Gastroesophageal sphincter (tissue), 4 donors: Measurements from ENCODE around the gene PNMT. TPM values are rescaled to one million over a fixed set of nuclear protein-coding genes. Genes with fewer than 3 reads are reported as not detected.

ENCODE experiments used
- ATAC-seq: fragments of 150-250 bp; one replicate; pipeline ENCODE4 v1.9.1; 2016; ENCODE audit warnings: mild to moderate bottlenecking, moderate library complexity
- H3K27ac ChIP-seq, 4 donors: fragments of 200-600 bp; sonication (generic) in 3 of 4; 1 replicate in 3 of 4; 2 replicates in 1 of 4; pipeline ENCODE4 v1.5.1; 2016 to 2019
- H3K27me3 ChIP-seq: fragments of 200-600 bp; sonication (generic); one replicate; pipeline ENCODE4 v1.5.1; 2019
- H3K36me3 ChIP-seq, 2 donors: fragments of 200-600 bp; sonication (generic); one replicate each; pipeline ENCODE4 v1.5.1; 2019; ENCODE audit warnings: control low read depth in 1 of 2
- H3K4me1 ChIP-seq, 3 donors: fragments of 200-600 bp; sonication (generic); 1 replicate in 2 of 3; 2 replicates in 1 of 3; pipeline ENCODE4 v1.5.1; 2016 to 2019; ENCODE audit warnings: control low read depth in 2 of 3
- H3K4me3 ChIP-seq, 2 donors: fragments of 200-600 bp; sonication (generic); one replicate each; pipeline ENCODE4 v1.5.1; 2019; ENCODE audit warnings: mild to moderate bottlenecking in 1 of 2, moderate library complexity in 1 of 2
- H3K9me3 ChIP-seq, 3 donors: fragments of 200-600 bp; sonication (generic); one replicate each; pipeline ENCODE4 v1.5.1; 2017 to 2019; ENCODE audit warnings: control low read depth in 2 of 3
- EP300 ChIP-seq: sonication (generic); formaldehyde crosslinking; IDR thresholded peaks from one replicate; pipeline ENCODE4 v1.6.1; 2017; ENCODE audit warnings: antibody characterized with exemption, mild to moderate bottlenecking
- POLR2A ChIP-seq, 2 donors: fragments of 450-650 bp; IDR thresholded peaks; one replicate each; pipeline ENCODE4 v1.6.1; 2017; ENCODE audit warnings: antibody characterized with exemption in 2 of 2, mild to moderate bottlenecking in 2 of 2, moderate library complexity in 1 of 2
- POLR2AphosphoS5 ChIP-seq: sonication (generic); formaldehyde crosslinking; IDR thresholded peaks from one replicate; pipeline ENCODE4 v1.6.1; 2017; ENCODE audit warnings: antibody characterized with exemption
- WGBS, 2 donors: methylation state at CpG; one replicate each; pipeline ENCODE4 v1.1.5; 2018; ENCODE audit warnings: low coverage in 1 of 2; 5-methylcytosine and 5-hydroxymethylcytosine counted together
- total RNA-seq, 4 donors: library from RNA; depleted of rRNA; stranded (reverse); fragments of >200 nt; gene quantifications; one replicate each; pipeline ENCODE4 v1.1.0, GENCODE V29; 2016
- TF ChIP-seq, protein P1 (sequence below), 4 experiments: fragments of 200-600 bp in 2 of 4; fragments of 450-650 bp in 2 of 4; sonication (generic) in 1 of 4; IDR thresholded peaks; one replicate each; pipeline ENCODE4 v1.5.1; 2017 to 2019; ENCODE audit warnings: antibody characterized with exemption in 4 of 4, mild to moderate bottlenecking in 2 of 4, moderate library complexity in 2 of 4

The PNMT gene
- total RNA-seq, 4 donors from 2014 or later, result 6.7 to 11.7 (median 7.5) TPM

DNA sequence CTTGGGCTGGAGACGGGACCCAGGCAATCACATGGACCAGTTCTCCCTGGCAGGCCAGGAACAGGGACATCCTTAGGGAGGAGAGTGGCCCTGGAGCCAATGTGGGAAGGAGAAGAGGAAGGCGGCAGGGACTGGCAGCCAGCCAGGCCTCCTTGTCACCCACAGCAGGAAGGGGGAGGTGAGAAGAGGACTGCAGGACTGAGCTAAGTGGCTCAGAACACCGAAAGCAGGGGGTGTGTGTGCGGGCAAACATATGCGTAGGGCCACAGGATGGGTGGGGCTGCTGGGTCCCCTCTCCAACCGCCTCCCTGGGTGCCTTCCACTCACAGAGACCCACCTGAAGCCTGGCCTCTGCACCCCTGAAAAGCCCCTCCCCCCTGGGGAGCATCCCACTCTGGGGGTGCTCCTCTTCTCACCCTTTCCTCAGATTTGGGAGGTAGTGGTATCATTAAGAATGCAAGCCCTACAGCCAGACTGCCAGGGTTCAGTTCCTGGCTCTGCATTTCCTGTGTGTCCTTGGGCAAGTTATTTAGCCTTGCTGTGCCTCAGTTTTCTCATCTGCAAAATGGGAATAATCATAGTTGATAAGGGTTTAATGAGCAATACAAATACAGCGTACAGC is 8.1 kb downstream of the PNMT start:
- Histone ChIP-seq H3K36me3 (peaks cover 0 to 28% of the 10 kb centered on the region in 2 donors), H3K4me1 (peaks cover 0 to 46% (median 17%) of the 10 kb centered on the region in 3 donors), H3K27ac (peak overlapping the region in 1 of 4 donors; percentile 5), H3K4me3 (no peak overlapping the region), H3K9me3 (no peaks in the 10 kb centered on the region), H3K27me3 (peaks cover 7% of the 10 kb centered on the region)
- TF ChIP-seq POLR2AphosphoS5 (no peak), EP300 (no peak), POLR2A (IDR thresholded peaks at IDR 0.05) (no peak)
- TF ChIP-seq, protein P1, sequence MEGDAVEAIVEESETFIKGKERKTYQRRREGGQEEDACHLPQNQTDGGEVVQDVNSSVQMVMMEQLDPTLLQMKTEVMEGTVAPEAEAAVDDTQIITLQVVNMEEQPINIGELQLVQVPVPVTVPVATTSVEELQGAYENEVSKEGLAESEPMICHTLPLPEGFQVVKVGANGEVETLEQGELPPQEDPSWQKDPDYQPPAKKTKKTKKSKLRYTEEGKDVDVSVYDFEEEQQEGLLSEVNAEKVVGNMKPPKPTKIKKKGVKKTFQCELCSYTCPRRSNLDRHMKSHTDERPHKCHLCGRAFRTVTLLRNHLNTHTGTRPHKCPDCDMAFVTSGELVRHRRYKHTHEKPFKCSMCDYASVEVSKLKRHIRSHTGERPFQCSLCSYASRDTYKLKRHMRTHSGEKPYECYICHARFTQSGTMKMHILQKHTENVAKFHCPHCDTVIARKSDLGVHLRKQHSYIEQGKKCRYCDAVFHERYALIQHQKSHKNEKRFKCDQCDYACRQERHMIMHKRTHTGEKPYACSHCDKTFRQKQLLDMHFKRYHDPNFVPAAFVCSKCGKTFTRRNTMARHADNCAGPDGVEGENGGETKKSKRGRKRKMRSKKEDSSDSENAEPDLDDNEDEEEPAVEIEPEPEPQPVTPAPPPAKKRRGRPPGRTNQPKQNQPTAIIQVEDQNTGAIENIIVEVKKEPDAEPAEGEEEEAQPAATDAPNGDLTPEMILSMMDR (IDR thresholded peaks at IDR 0.05), result no peak
- WGBS, 2 donors, result 70% methylated on average over 2 of the region's 7 CpGs; no CpG with 5 or more reads in 1 of the 2 donors
- peak; percentile 14 for ATAC-seq

DNA sequence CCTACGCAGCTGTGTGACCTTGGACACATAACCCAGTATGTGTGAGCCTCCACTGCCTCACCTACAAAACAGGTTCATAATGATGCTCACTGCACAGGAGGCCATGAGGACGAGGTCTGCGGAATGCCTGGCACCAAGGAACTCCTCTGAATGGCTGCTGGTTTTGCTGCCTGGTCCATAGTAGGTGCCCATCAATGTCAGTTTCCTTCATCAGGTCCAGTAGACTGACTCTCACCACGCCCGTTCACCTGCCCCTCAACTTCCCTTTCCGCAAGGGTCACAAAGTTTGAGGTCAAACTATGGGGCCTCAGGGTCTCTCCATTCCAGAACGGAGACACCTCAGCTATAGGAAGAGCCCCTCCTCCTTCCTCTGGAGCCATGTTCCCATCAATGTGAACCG is 8.8 kb downstream of the PNMT start:
- no peaks in the 10 kb centered on the region for H3K9me3 ChIP-seq
- H3K36me3 ChIP-seq, result peaks cover 0 to 33% of the 10 kb centered on the region in 2 donors
- no peak for ATAC-seq
- H3K27ac ChIP-seq, result peak overlapping the region in 3 of 4 donors; percentile 55 to 75 (median 70)
- 46 to 100% methylated on average over 2 to 5 of the region's 8 CpGs for WGBS, 2 donors
- H3K4me1 ChIP-seq, result peaks cover 0 to 38% (median 17%) of the 10 kb centered on the region in 3 donors
- no peaks in the 10 kb centered on the region for H3K27me3 ChIP-seq
- TF ChIP-seq POLR2A (IDR thresholded peaks at IDR 0.05) (no peak), EP300 (no peak), POLR2AphosphoS5 (no peak)
- TF ChIP-seq, protein P1 (IDR thresholded peaks at IDR 0.05), result no peak
- no peak overlapping the region for H3K4me3 ChIP-seq

DNA sequence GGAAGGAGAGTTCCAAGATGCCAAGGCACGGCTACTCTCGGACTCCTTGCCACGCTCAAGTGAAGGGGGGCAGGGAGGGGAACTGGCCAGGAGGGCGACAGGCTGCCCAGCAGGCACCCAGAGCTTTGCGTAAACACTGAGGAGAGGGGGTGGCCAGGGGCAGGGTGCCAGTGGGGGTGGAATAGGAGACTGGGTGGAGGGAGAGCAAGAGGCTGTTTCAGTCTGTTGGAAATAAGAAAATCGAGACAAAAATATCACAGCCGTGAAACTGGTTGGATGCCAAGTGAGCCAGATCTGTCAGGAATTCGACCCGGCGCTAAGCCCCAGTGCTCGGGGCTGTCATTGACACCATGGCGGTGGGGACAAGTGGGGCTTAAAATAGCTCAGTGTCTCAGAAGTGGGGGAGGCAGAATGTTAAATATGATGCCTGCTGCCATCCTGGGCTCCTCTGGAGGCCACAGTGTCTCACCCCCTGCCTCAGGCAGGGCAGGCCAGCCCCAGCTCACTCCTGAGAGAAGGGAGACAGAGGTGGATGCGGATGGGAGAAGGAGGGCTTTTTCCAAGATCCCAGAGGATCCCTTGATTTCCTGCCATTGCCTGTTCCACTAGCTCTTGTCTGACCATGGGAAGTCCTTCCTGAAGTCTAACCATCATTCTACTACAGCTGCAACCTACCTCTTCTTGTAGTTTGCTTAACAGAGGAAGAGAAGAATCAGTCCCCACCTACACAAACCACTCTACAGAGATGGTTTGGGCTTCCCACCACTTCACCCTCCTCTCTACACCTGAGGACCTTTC is 9.5 kb downstream of the PNMT start:
- peak; percentile 52 for ATAC-seq
- no peak overlapping the region for H3K4me3 ChIP-seq

GRCh38 chr17:39678340-39679116 is 10.3 kb downstream of the PNMT start:
- Histone ChIP-seq H3K36me3 (peaks cover 0 to 43% of the 10 kb centered on the region in 2 donors), H3K27ac (peak overlapping the region; percentile 4 to 75 (median 62)), H3K4me1 (peaks cover 0 to 37% (median 17%) of the 10 kb centered on the region in 3 donors), H3K9me3 (no peaks in the 10 kb centered on the region), H3K27me3 (no peaks in the 10 kb centered on the region), H3K4me3 (no peak overlapping the region)
- no peak for ATAC-seq
- WGBS, 2 donors, result 83 to 100% methylated on average over 2 of the region's 13 CpGs
- TF ChIP-seq EP300 (no peak), POLR2A (IDR thresholded peaks at IDR 0.05) (no peak)
- TF ChIP-seq, protein P1 (IDR thresholded peaks at IDR 0.05), result no peak

More for the DNA sequence above, 9.5 kb downstream of the PNMT start:
- 29 to 30% methylated on average over 8 to 10 of the region's 13 CpGs for WGBS, 2 donors
- Histone ChIP-seq H3K27me3 (no peaks in the 10 kb centered on the region), H3K27ac (peak overlapping the region; percentile 4 to 75 (median 62)), H3K4me1 (peaks cover 0 to 37% (median 17%) of the 10 kb centered on the region in 3 donors), H3K9me3 (no peaks in the 10 kb centered on the region), H3K36me3 (peaks cover 0 to 36% of the 10 kb centered on the region in 2 donors)
- TF ChIP-seq POLR2AphosphoS5, result no peak
- TF ChIP-seq POLR2A (IDR thresholded peaks at IDR 0.05), result no peak
